Esophagus muscularis mucosa (tissue), 4 donors: Measurements from ENCODE around the gene EFCAB3. TPM values are rescaled to one million over a fixed set of nuclear protein-coding genes. Genes with fewer than 3 reads are reported as not detected.
A peak's percentile ranks its signal among the peaks of the same experiment; 100 is the strongest.
"Not testable (repeated sequence)": the region's sequence is repeated elsewhere in the genome, so short reads cannot be mapped to it uniquely, and the experiment has no call there.

Experiments
- DNase-seq: peaks from one replicate; pipeline ENCODE4 v3.0.0-alpha.2; 2017; ENCODE audit errors: extremely low spot score
- H3K27ac ChIP-seq, 4 donors: fragments of 200-600 bp; sonication (generic); replicated peaks in 1 of 4; 1 replicate in 3 of 4; 2 replicates in 1 of 4; pipeline ENCODE4 v1.5.1; 2016 to 2019; ENCODE audit warnings: mild to moderate bottlenecking in 1 of 4
- H3K27me3 ChIP-seq, 4 donors: fragments of 200-600 bp; sonication (generic); one replicate each; pipeline versions ENCODE4 v1.5.1 to v1.6.0; 2016 to 2019
- H3K36me3 ChIP-seq, 4 donors: fragments of 200-600 bp; sonication (generic); one replicate each; pipeline ENCODE4 v1.5.1; 2016 to 2019
- H3K4me1 ChIP-seq, 4 donors: fragments of 200-600 bp; sonication (generic); one replicate each; pipeline ENCODE4 v1.5.1; 2016 to 2019
- H3K4me3 ChIP-seq, 4 donors: fragments of 200-600 bp; sonication (generic); 1 replicate in 2 of 4; 2 replicates in 2 of 4; pipeline ENCODE4 v1.5.1; 2016 to 2019; ENCODE audit warnings: mild to moderate bottlenecking in 4 of 4, moderate library complexity in 1 of 4
- H3K9me3 ChIP-seq, 4 donors: fragments of 200-600 bp; sonication (generic); 1 replicate in 3 of 4; 2 replicates in 1 of 4; pipeline ENCODE4 v1.5.1; 2016 to 2019
- EP300 ChIP-seq: sonication (generic); formaldehyde crosslinking; IDR thresholded peaks from one replicate; pipeline ENCODE4 v1.6.1; 2017; ENCODE audit warnings: antibody characterized with exemption
- POLR2A ChIP-seq: fragments of 450-650 bp; IDR thresholded peaks from one replicate; pipeline ENCODE4 v1.6.1; 2017; ENCODE audit warnings: antibody characterized with exemption, moderate library complexity, mild to moderate bottlenecking, low read depth
- POLR2AphosphoS5 ChIP-seq, 2 donors: sonication (generic); formaldehyde crosslinking; IDR thresholded peaks; one replicate each; pipeline ENCODE4 v1.6.1; 2017; ENCODE audit warnings: antibody characterized with exemption in 2 of 2
- WGBS: methylation state at CpG from one replicate; pipeline ENCODE4 v1.1.5; 2018; 5-methylcytosine and 5-hydroxymethylcytosine counted together
- intact Hi-C: fragments of 100-400 bp; cut with DNase I; formaldehyde crosslinking; loops from one replicate; pipeline ENCODE4 v1.15.1; 2023
- total RNA-seq, 4 donors: library from RNA; depleted of rRNA; stranded (reverse); fragments of >200 nt; gene quantifications; one replicate each; pipeline versions ENCODE4 v1.1.0 to v1.2.1, GENCODE V29; 2016
- TF ChIP-seq, protein P1 (sequence below), 3 experiments: fragments of 200-600 bp in 2 of 3; fragments of 450-650 bp in 1 of 3; sonication (generic) in 2 of 3; IDR thresholded peaks; one replicate each; pipeline ENCODE4 v1.5.1; 2017 to 2019; ENCODE audit warnings: antibody characterized with exemption in 3 of 3, mild to moderate bottlenecking in 2 of 3, moderate library complexity in 1 of 3

EFCAB3 gene
- total RNA-seq, 4 donors from 2014 or later: not detected

DNA sequence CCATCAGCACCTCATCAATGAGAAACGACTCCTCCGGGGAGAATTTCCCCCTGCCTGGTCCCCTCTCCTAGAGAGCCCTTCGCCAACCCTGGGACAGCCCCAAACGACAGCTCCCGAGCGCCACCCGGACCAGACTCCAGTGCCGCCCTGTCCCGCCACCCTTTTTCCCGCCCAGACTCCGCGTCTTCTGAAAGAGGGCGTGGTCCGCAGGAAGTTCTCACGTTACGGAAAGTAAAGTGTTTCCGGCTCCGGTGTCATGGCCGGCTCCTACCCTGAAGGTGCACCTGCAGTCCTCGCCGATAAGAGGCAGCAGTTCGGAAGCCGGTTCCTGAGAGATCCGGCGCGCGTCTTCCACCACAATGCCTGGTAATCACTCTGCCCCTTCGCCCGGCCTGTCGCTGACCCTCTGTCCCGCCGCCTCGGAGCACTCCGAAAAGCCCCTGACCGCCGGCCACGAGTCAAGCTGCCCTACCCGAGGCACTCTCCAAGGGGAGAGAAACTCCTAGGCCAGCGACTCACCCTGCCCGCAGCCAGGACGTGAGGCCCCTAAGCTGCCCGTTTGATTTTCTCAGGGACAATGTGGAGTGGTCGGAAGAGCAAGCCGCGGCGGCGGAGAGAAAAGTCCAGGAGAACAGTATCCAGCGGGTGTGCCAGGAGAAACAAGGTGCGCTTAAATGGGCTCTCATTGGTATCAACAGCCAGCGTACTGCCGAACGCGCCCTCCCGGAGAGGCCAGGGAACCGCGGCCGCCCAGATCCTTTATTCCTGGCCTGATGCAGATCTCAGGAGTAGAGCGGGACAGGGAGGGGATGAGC is 43.5 kb downstream of the EFCAB3 start, which contains the start of gene METTL2A:
Gene METTL2A (plus strand): TSS at position 251 of the 815 bp plus-strand sequence. CDS start 6 bp downstream, at position 257.
- peaks cover 0 to 31% (median 18%) of the 10 kb centered on the region in 4 donors for H3K4me1 ChIP-seq
- DNase-seq: peak; percentile 94
- H3K27me3 ChIP-seq, H3K9me3 ChIP-seq, intact Hi-C loops: not testable (repeated sequence)
- peak within 1 kb of the TSS; percentile 70 to 87 (median 77) for H3K4me3 ChIP-seq
- peak within 1 kb of the TSS; percentile 70 to 84 (median 76) for H3K27ac ChIP-seq
- H3K36me3 ChIP-seq: peaks cover 0 to 22% (median 11%) of the 10 kb centered on the region in 4 donors
- TF ChIP-seq, protein P1, sequence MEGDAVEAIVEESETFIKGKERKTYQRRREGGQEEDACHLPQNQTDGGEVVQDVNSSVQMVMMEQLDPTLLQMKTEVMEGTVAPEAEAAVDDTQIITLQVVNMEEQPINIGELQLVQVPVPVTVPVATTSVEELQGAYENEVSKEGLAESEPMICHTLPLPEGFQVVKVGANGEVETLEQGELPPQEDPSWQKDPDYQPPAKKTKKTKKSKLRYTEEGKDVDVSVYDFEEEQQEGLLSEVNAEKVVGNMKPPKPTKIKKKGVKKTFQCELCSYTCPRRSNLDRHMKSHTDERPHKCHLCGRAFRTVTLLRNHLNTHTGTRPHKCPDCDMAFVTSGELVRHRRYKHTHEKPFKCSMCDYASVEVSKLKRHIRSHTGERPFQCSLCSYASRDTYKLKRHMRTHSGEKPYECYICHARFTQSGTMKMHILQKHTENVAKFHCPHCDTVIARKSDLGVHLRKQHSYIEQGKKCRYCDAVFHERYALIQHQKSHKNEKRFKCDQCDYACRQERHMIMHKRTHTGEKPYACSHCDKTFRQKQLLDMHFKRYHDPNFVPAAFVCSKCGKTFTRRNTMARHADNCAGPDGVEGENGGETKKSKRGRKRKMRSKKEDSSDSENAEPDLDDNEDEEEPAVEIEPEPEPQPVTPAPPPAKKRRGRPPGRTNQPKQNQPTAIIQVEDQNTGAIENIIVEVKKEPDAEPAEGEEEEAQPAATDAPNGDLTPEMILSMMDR (IDR thresholded peaks at IDR 0.05): peak in 1 of 3 experiments; percentile 49
- TF ChIP-seq POLR2AphosphoS5 (IDR thresholded peaks at IDR 0.05): peak; percentile 80 to 81
- WGBS: 1% methylated on average over 18 of the region's 58 CpGs

DNA sequence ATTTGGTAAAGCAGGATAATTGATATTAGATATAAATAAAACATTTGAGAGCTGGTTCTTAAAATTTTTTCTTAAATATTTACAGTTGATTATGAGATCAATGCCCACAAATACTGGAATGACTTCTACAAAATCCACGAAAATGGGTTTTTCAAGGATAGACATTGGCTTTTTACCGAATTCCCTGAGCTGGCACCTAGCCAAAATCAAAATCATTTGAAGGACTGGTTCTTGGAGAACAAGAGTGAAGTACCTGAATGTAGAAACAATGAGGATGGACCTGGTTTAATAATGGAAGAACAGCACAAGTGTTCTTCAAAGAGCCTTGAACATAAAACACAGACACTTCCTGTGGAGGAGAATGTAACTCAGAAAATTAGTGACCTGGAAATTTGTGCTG is 45.9 kb downstream of the EFCAB3 start:
- DNase-seq, H3K9me3 ChIP-seq, H3K4me3 ChIP-seq, H3K27ac ChIP-seq, intact Hi-C loops, H3K27me3 ChIP-seq: not testable (repeated sequence)
- 97% methylated on average over 2 of the region's 2 CpGs for WGBS
- Histone ChIP-seq H3K4me1 (peaks cover 0 to 29% (median 18%) of the 10 kb centered on the region in 4 donors), H3K36me3 (peaks cover 0 to 46% (median 30%) of the 10 kb centered on the region in 4 donors)

DNA sequence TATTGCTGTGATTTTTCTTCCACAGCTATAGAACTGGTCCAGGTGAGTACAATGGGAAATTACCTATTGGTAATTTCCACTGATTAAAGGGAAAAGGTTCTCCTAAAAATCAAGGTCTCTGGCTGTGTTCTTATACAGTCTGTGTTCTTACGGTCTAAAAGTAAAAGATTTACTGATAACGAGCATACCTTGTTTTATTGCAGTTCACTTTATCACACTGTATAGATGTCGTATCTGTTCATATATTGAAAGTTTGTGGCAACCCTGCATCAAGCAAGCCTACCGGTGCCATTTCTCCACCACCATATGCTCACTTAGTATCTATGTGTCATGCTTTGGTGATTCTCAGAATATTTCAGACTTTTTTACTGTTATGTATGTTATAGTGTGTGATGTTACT is 54.9 kb downstream of the EFCAB3 start:
- 91% methylated on average over 4 of the region's 4 CpGs for WGBS
- H3K27ac ChIP-seq, H3K4me3 ChIP-seq, intact Hi-C loops, H3K27me3 ChIP-seq, H3K9me3 ChIP-seq, DNase-seq, H3K4me1 ChIP-seq: not testable (repeated sequence)
- H3K36me3 ChIP-seq: peaks cover 7 to 75% (median 36%) of the 10 kb centered on the region in 4 donors

DNA sequence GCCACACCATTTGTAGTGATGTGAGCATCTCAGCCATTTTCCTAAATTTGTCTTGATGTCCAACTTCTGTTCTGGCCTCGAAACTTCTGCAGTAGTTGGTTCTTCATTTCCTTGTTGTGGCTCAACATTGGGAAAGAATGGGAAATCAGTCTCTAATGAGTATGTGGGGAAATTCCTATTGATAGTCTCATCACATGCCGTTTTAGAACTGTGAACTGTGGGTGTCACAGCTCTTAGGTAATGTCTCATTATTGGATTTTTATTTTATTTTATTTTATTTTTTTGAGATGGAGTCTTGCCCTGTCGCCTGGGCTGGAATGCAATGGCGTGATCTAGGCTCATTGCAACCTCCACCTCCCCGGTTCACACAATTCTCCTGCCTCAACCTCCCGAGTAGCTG is 60.8 kb downstream of the EFCAB3 start:
- intact Hi-C loops: not testable (repeated sequence)

DNA sequence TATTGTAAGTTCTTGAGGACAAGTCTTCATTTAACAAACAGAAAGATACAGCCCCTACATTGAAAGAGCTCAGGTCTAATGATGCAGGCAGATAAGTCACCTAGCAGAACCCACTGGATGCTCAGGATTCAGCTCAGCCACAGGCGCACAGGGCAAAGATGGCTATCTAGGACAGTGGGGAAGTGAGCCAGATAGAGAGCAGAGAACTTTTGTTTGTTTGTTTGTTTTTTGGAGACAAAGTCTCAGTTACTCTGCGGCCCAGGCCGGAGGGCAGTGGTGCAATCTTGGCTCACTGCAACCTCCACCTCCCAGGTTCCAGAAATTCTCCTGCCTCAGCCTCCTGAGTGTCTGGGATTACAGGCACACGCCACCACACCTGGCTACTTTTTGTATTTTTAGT is 63.7 kb downstream of the EFCAB3 start:
- Histone ChIP-seq H3K36me3 (peaks cover 69 to 96% (median 86%) of the 10 kb centered on the region in 4 donors), H3K27ac (no peak overlapping the region), H3K9me3 (no peaks in the 10 kb centered on the region), H3K4me3 (no peak overlapping the region), H3K4me1 (no peaks in the 10 kb centered on the region), H3K27me3 (no peaks in the 10 kb centered on the region)
- DNase-seq: no peak
- WGBS: 92% methylated on average over 4 of the region's 4 CpGs
- TF ChIP-seq POLR2AphosphoS5 (IDR thresholded peaks at IDR 0.05) (no peak), POLR2A (no peak), EP300 (no peak)
- TF ChIP-seq, protein P1 (IDR thresholded peaks at IDR 0.05): no peak
- intact Hi-C loops: no loop called here

More for the DNA sequence above, 60.8 kb downstream of the EFCAB3 start:
- peaks cover 43 to 85% (median 64%) of the 10 kb centered on the region in 4 donors for H3K36me3 ChIP-seq
- not testable (repeated sequence) for H3K27me3 ChIP-seq, H3K4me3 ChIP-seq, H3K9me3 ChIP-seq, DNase-seq, H3K4me1 ChIP-seq, H3K27ac ChIP-seq
- WGBS: 97% methylated on average over 6 of the region's 6 CpGs

DNA sequence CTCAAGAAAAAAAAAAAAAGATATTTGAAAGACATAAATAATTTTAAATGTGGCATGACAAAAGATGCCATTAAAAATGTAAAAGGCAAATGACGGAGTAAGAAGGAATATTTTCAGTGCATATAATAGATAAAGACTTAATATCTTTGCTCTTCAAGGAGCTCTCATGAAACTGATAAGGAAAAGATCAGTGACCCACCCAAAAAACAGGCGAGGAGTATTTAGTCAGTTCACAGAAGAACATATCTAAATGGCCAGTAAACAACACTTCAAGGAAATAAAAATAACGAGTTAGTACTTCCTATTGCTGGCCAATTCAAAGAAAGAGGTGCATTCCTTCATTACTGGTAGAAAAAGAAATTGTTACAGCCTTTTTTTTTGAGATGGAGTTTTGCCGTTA is 65.4 kb downstream of the EFCAB3 start:
- intact Hi-C loops, H3K4me1 ChIP-seq, H3K27me3 ChIP-seq, H3K4me3 ChIP-seq, DNase-seq, H3K27ac ChIP-seq, H3K9me3 ChIP-seq: not testable (repeated sequence)
- WGBS: 96% methylated on average over 4 of the region's 4 CpGs
- peaks cover 64 to 95% (median 83%) of the 10 kb centered on the region in 4 donors for H3K36me3 ChIP-seq

DNA sequence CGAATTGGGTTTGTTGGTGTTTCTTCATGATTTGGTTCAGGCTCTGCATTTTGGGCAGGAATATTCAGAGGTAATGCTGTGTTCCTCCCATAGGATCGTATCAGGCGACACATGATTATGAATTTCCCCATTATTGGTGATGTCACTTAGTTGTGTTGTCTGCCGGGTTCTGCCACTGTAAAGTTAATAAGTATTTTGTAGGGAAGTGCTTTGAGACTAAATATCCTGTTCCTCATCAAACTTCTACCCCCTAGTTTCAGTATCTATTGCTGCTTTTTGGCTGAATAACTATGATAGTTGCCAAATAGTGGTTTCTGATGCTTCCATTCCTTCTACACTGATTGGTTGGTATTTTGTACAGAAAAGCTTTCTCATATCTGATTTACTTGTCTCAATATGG is 71.8 kb downstream of the EFCAB3 start:
- intact Hi-C loops, DNase-seq, H3K4me3 ChIP-seq, H3K27ac ChIP-seq, H3K9me3 ChIP-seq, H3K27me3 ChIP-seq, H3K4me1 ChIP-seq: not testable (repeated sequence)
- 83% methylated on average over 4 of the region's 4 CpGs for WGBS
- H3K36me3 ChIP-seq: peaks cover 21 to 31% (median 24%) of the 10 kb centered on the region in 4 donors

DNA sequence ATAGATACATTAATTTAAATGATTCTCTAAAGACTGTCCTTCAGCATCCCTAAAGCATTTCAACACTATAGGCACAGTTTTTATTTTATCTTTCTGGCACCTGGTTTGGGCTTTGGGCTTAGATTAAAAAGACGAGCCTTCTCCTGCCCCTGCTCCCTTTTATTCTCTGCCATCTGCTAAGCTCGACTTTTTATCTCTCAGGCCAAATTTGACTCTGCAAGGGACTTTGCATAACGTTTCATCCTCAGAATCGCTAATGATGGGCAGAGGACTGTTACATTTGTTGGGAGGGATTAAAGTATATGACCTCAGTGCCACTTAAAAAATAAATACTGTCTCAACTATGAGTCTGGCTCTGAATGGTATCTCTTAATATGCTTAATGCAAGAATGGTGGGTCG is 72.7 kb downstream of the EFCAB3 start:
- intact Hi-C loops, H3K9me3 ChIP-seq, H3K4me3 ChIP-seq, H3K4me1 ChIP-seq, DNase-seq, H3K27me3 ChIP-seq, H3K27ac ChIP-seq: not testable (repeated sequence)
- H3K36me3 ChIP-seq: peaks cover 12 to 22% (median 16%) of the 10 kb centered on the region in 4 donors
- 79% methylated on average over 5 of the region's 5 CpGs for WGBS

DNA sequence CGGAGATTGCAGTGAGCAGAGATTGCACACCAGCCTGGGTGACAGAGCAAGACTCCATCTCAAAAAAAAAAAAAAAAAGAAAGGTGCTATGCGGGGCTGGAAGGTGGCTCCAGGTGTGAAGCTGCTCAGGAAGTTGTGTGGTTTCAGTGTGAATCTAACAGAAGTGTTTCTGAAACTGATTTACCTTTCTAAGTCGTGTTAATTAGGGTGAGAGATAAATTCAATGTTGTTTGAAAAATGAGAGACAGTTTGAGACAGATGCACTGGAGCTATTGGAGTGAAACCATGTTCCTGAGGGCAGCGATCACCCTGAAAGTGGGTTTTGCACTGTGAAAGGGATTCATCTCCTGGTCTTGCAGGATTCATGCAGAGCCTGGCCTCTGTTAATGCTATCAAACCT is 73.3 kb downstream of the EFCAB3 start:
- 90% methylated on average over 4 of the region's 4 CpGs for WGBS
- H3K4me3 ChIP-seq, H3K27ac ChIP-seq, H3K4me1 ChIP-seq, DNase-seq, H3K27me3 ChIP-seq, H3K9me3 ChIP-seq, intact Hi-C loops: not testable (repeated sequence)
- H3K36me3 ChIP-seq: peaks cover 6 to 16% (median 10%) of the 10 kb centered on the region in 4 donors

DNA sequence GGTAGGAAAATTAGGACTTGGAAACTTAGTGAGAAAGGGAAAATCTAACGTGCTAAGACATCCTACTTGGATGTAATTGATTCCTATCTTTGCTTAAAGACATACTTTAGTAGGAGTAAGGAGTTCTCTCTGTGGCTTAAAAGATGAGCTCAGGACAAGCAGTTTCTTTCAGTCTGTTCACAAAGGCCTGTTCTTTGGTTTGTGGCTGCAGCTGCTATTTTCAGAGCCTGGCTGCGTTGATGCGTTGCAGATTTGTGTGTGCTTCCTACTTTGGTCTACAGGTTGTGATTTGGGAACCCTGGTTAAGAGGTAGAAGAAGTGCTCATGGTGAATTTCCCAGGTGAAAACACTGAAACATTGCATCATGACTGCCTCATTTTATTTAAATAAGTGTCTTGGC is 73.8 kb downstream of the EFCAB3 start:
- H3K4me3 ChIP-seq, H3K4me1 ChIP-seq, intact Hi-C loops, H3K27ac ChIP-seq, DNase-seq, H3K27me3 ChIP-seq, H3K9me3 ChIP-seq: not testable (repeated sequence)
- H3K36me3 ChIP-seq: peaks cover 3 to 12% (median 6%) of the 10 kb centered on the region in 4 donors
- 93% methylated on average over 3 of the region's 3 CpGs for WGBS
